Measurements from ENCODE around the gene SLCO3A1. TPM values are rescaled to one million over a fixed set of nuclear protein-coding genes. Genes with fewer than 3 reads are reported as not detected.

The SLCO3A1 gene
- total RNA-seq, 1 experiment from 2014 or later, result not detected

DNA sequence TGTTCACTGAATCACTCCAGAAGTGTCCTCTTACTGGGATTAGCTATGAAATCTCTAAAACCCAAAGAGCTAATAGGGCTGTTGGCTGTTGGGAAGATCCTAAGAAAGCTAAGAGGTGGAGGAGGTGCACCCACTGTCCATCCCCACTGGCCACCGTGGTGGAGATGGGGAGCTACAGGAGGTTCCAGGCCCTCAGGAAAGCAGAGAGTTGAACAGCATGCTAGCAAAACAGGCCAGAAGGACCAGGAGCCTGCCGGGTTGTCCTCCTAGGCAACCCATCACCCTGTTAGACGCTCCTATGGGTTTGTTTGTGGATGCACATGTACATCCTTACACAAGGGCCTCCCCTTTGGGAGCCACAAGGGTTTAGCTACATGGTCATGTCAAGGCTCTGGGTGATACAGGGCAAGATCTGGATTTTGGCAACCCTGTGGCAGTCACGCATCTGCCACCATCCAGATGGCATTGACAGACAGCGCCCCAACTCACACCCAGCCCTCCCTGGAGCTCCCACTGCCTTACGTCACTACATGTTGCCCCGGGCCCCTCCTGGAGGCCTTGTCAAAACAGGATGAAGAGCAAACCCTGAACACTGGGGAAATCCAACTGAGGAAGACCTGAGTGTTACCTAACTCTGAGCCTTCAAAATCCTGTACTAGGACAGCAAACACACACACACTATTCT is 208.1 kb downstream of the SLCO3A1 start:
- Histone ChIP-seq H3K4me3 (ENCODE audit: low read depth, low read length) (no peak overlapping the region), H3K27me3 (replicated peaks; ENCODE audit: control insufficient read depth, insufficient read depth, low read length) (no peaks in the 10 kb centered on the region), H3K9me3 (no peaks in the 10 kb centered on the region), H3K36me3 (ENCODE audit: control insufficient read depth, insufficient read depth, low read length) (no peaks in the 10 kb centered on the region), H3K4me1 (no peaks in the 10 kb centered on the region)
- Mint-ChIP-seq H3K36me3 (ENCODE audit: insufficient read depth, unreplicated experiment) (no peaks in the 10 kb centered on the region), H3K9me3 (ENCODE audit: unreplicated experiment) (no peaks in the 10 kb centered on the region), H3K4me3 (ENCODE audit: unreplicated experiment) (no peak overlapping the region), H3K27me3 (ENCODE audit: insufficient read depth, unreplicated experiment) (peaks cover 12% of the 10 kb centered on the region), H3K4me1 (ENCODE audit: low read depth, unreplicated experiment) (no peaks in the 10 kb centered on the region), H3K27ac (ENCODE audit: unreplicated experiment) (no peak overlapping the region)
- ChIA-PET CTCF (no interaction called here), POLR2A (no interaction called here)
- intact Hi-C loops (cut with micrococcal nuclease; ENCODE audit: unreplicated experiment), result no loop called here
- no TSS peak for BruUV-seq (replicated peaks)
- no peak for DNase-seq
- TF ChIP-seq, protein P1, sequence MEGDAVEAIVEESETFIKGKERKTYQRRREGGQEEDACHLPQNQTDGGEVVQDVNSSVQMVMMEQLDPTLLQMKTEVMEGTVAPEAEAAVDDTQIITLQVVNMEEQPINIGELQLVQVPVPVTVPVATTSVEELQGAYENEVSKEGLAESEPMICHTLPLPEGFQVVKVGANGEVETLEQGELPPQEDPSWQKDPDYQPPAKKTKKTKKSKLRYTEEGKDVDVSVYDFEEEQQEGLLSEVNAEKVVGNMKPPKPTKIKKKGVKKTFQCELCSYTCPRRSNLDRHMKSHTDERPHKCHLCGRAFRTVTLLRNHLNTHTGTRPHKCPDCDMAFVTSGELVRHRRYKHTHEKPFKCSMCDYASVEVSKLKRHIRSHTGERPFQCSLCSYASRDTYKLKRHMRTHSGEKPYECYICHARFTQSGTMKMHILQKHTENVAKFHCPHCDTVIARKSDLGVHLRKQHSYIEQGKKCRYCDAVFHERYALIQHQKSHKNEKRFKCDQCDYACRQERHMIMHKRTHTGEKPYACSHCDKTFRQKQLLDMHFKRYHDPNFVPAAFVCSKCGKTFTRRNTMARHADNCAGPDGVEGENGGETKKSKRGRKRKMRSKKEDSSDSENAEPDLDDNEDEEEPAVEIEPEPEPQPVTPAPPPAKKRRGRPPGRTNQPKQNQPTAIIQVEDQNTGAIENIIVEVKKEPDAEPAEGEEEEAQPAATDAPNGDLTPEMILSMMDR (IDR thresholded peaks at IDR 0.05; ENCODE audit: insufficient read depth in 1 of 2, low read depth in 1 of 2, low read length in 1 of 2, severe bottlenecking in 1 of 2, unreplicated experiment in 1 of 2), result no peak

DNA sequence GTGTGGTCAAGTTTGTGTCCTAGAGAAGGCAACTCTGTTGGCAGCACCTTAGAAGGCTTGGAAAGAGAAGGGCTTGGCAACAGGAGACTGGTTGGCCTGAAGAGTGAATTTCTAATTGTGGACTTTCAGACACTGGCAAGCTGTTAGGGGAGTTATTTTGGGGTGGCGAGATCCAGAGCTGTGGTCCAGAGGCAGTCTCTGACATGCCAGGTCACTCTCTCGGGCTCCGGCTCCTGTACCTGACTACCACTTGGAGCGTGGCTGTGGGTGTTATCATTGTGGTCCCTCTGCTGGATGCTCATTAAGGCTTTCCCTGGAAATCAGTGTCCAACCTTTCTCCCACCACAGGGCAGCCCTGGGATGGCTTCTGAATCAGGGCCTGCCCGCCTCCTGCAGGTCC is 209.0 kb downstream of the SLCO3A1 start:
- intact Hi-C loops (cut with micrococcal nuclease; ENCODE audit: unreplicated experiment), result no loop called here

GRCh38 chr15:92068121-92068520 is 214.6 kb downstream of the SLCO3A1 start:
- no peaks in the 10 kb centered on the region for H3K36me3 ChIP-seq (ENCODE audit: control insufficient read depth, insufficient read depth, low read length)
- ChIA-PET POLR2A (no interaction called here), CTCF (no interaction called here)
- Mint-ChIP-seq H3K36me3 (ENCODE audit: insufficient read depth, unreplicated experiment) (no peaks in the 10 kb centered on the region), H3K9me3 (ENCODE audit: unreplicated experiment) (no peaks in the 10 kb centered on the region), H3K4me1 (ENCODE audit: low read depth, unreplicated experiment) (no peaks in the 10 kb centered on the region), H3K27ac (ENCODE audit: unreplicated experiment) (no peak overlapping the region), H3K4me3 (ENCODE audit: unreplicated experiment) (no peak overlapping the region), H3K27me3 (ENCODE audit: insufficient read depth, unreplicated experiment) (peaks cover 10% of the 10 kb centered on the region)
- H3K4me1 ChIP-seq, result no peaks in the 10 kb centered on the region
- H3K4me3 ChIP-seq (ENCODE audit: low read depth, low read length), result no peak overlapping the region
- DNase-seq, result no peak
- intact Hi-C loops (cut with micrococcal nuclease; ENCODE audit: unreplicated experiment), result no loop called here
- TF ChIP-seq, protein P1 (IDR thresholded peaks at IDR 0.05; ENCODE audit: insufficient read depth in 1 of 2, low read depth in 1 of 2, low read length in 1 of 2, severe bottlenecking in 1 of 2, unreplicated experiment in 1 of 2), result no peak
- no peaks in the 10 kb centered on the region for H3K9me3 ChIP-seq
- no TSS peak for BruUV-seq (replicated peaks)
- no peaks in the 10 kb centered on the region for H3K27me3 ChIP-seq (replicated peaks; ENCODE audit: control insufficient read depth, insufficient read depth, low read length)

More for the DNA sequence above, 209.0 kb downstream of the SLCO3A1 start:
- Histone ChIP-seq H3K4me3 (ENCODE audit: low read depth, low read length) (no peak overlapping the region), H3K27me3 (replicated peaks; ENCODE audit: control insufficient read depth, insufficient read depth, low read length) (no peaks in the 10 kb centered on the region), H3K4me1 (no peaks in the 10 kb centered on the region), H3K9me3 (no peaks in the 10 kb centered on the region), H3K36me3 (ENCODE audit: control insufficient read depth, insufficient read depth, low read length) (no peaks in the 10 kb centered on the region)
- Mint-ChIP-seq H3K27me3 (ENCODE audit: insufficient read depth, unreplicated experiment) (peaks cover 12% of the 10 kb centered on the region), H3K27ac (ENCODE audit: unreplicated experiment) (no peak overlapping the region), H3K4me1 (ENCODE audit: low read depth, unreplicated experiment) (no peaks in the 10 kb centered on the region), H3K9me3 (ENCODE audit: unreplicated experiment) (no peaks in the 10 kb centered on the region), H3K4me3 (ENCODE audit: unreplicated experiment) (no peak overlapping the region), H3K36me3 (ENCODE audit: insufficient read depth, unreplicated experiment) (no peaks in the 10 kb centered on the region)
- no peak for DNase-seq
- no TSS peak for BruUV-seq (replicated peaks)
- ChIA-PET CTCF (no interaction called here), POLR2A (no interaction called here)
- TF ChIP-seq, protein P1 (IDR thresholded peaks at IDR 0.05; ENCODE audit: insufficient read depth in 1 of 2, low read depth in 1 of 2, low read length in 1 of 2, severe bottlenecking in 1 of 2, unreplicated experiment in 1 of 2), result no peak

Data from Caco-2 (cell line).